Occipital lobe (tissue), 2 donors: ENCODE data around the gene SMOC2. TPM values are rescaled to one million over a fixed set of nuclear protein-coding genes. Genes with fewer than 3 reads are reported as not detected.

Source experiments
- DNase-seq: peaks from one replicate; lab custom pipeline; 2025; lab: John Stamatoyannopoulos, UW
- total RNA-seq: library from RNA; depleted of rRNA; stranded (reverse); fragments of >200 nt; gene quantifications from one replicate; pipeline ENCODE4 v1.2.3, GENCODE V29; 2014

The SMOC2 gene
- total RNA-seq, 1 donor from 2014 or later, result 1.2 TPM

DNA sequence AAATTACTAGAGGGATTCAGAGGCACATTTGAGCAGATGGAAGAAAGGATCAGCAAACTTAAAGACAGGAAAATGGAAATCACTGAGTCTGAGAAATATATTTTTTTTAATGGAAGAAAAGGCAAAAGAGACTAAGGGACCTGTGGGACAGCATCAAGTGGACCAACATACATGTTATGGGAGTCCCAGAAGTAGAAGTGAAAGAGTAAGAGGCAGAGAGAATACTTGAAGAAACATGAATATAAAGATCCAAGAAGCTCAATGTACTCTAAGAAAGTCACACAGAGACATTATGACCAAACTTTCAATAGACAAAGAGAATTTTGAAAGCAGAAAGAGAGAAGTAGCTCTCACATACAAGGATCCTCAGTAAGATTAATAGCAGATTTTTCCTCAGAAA, 39.5 kb downstream of the SMOC2 start:
- no peak for DNase-seq

DNA sequence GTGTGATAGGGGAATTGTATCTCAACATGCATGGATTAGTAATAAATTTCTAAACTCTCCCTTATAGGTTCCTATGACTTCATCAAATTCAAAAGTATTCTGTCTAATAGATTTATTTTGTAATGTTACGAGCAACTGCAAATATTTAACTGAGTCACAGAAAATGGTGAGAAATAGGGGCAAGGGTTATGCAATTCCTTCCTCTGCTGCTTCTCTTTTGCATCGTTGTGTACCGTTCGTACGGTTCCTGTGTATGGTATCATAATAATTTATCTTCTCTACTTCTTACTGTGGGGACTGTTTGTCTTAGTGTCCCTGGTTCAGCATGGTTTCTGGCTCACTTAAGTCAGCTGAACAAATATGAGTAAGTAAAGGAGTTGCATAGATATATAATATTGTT, 44.8 kb downstream of the SMOC2 start:
- DNase-seq, result no peak

DNA sequence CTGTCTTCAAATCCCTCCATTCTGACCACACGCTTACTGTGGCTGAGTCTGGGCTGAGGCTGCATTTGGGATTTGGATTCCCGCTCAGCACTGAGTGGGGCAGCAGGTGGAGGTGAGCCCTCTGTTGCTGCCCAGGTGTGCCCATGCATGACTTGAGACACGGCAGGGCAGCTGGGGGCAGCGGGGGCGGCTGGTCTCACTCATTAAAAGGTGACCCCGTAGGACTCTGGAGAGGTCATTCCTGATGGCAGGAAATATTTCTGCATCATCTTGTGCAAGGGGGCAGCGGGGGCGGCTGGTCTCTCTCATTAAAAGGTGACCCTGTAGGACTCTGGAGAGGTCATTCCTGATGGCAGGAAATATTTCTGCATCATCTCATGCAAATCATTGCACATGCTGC, 49.8 kb downstream of the SMOC2 start:
- DNase-seq, result no peak

DNA sequence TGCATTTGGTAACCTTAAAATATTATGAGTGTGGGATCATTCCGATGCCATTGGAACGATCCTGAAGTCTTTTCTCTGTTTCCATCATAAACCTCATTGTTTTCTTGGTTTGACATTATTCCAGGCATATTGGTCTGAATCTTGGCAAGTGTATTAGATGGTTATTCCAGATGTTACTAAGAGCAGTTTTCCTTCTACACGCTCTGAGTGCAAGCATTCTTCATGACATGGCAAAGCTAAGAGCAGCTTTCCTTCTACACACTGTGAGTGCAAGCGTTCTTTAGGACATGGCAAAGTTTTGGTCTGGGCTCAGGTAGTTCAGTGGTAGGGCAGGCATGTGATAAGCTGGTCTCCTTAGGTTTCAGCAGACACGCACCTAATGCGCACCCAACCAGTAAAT, 53.0 kb downstream of the SMOC2 start:
- DNase-seq, result no peak

DNA sequence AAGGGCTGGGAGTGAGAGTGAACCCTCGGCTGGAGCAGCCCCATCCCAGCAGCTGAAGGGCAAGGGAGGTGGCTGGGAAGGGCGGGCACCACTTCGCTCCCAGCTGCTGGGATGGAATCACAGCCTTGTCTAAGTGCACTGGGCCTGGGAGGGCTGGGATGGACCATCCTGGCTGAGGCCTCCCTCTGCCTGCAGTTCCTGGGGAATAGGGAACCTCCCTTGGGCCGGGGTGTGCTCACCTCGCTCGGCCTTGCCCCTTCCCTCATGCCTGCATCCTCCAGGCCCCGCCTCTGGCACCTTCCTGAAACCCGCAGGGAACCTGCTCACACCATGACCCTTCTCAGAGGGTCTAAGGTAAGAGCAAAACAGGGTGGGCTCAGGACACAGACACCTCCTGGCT, 53.7 kb downstream of the SMOC2 start:
- DNase-seq, result no peak

DNA sequence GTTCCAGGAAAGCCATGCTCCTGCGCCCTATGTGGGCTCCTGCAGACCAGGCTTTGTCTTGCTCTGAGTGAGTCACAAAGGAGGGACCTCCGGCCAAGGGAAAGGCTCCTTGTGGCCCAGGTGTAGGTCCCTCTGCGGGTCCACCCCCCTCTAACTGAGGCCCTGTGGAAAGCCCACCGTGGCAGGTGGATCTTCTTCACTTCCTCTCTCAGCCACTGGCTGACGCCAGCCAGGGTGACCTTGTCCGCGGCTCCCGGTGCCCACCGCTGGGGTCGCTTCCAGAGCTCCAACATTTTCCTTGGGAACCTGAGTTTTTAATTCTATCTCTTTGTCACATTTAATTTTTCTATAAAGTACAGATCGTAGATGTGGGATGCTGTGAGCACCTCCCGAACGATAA, 54.1 kb downstream of the SMOC2 start:
- no peak for DNase-seq

DNA sequence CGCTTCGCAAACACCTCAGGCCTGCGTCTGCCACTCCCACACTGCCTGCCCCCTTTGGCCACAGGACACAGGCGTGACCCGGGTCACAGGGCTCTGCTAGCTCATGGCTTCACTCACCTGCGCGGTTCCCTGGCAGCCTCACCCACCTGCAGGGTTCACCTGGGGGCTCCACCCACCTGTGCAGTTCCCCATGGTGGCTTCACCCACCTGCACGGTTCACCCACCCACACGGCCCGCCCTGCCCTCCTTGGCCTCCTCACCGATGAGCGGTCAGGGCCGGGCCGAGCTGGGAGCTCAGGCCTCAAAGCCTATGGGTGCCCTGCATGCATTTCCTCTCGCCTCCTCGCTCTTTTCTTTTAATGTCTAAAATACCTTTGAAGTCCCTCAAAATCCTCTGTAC, 54.7 kb downstream of the SMOC2 start:
- DNase-seq, result no peak

DNA sequence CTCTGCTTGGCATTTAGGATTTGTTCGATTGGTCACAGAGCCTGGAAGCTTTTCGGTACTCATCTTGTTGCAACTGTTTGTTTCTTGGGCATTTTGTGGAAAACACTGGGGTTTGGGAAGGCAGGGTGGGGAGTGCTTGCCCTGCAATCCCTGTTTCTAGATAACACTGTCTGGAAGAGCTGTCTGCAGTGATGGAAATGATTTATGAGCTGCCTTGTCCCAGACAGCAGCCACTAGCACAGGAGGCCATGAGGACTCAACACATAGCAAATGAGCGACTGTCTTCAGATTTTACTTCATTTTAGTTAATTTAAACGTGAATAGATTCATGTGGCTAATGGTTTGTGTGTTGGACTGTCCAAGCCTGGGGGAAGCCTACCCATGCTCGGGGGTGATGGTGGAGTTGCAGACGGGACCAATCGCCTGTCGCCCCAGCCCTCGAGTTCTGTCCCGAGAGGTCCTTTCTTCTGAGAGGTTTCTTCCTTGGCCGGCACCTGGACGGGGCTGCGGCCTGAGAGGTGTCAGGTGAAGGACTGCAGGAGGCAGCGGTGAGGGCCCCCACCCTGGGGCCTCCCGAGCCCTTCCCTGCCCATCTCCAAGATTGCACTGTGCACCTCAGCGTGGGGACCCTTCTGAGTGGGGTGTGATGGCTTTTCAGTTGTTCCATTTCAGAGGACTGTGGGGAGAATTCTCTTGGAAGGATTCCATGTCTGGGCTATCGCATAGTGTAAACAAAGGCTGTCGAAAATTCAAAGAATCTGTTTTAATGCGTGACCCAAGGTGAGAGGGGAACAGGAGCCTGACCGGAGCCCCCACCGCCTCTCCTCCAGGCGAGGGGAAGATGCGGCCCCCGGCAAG, 55.4 kb downstream of the SMOC2 start:
- no peak for DNase-seq

DNA sequence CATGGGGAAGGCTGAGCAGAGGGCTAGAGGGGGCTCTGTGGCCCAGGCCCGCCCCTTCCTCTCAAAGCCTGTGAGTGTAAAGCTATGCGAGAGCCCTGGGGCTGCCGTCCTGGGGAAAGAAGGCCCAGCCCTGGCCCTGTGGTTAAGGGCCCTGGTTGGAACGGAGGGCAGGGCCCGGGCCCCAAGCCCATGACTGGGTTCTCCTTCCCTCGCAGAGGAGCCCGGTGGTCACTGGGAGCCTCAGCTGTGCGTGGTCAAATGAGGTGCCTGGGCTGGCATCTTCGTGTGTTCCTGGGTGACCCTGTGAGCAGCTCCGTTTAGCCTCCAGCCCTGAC, 56.0 kb downstream of the SMOC2 start:
- DNase-seq, result no peak

DNA sequence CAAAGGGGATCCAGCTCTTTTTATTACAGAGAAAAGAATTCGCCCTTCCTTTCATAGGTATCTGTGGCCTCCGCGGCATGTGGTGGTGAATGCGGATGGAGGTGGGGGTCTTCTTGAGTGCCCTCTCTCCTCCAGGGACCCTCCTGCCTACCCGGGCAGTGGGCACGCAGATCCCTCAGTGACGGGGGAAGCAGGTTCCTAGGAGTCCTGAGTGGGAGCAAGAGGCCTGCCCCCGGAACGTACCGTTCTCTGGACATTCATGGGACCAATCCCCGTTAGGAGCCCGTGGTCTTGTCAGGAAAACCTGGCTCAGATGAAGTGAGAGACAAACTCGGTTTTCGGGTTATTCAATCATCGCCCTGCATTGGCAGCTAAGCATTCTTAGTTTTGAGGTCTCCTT, 56.4 kb downstream of the SMOC2 start:
- DNase-seq, result no peak

DNA sequence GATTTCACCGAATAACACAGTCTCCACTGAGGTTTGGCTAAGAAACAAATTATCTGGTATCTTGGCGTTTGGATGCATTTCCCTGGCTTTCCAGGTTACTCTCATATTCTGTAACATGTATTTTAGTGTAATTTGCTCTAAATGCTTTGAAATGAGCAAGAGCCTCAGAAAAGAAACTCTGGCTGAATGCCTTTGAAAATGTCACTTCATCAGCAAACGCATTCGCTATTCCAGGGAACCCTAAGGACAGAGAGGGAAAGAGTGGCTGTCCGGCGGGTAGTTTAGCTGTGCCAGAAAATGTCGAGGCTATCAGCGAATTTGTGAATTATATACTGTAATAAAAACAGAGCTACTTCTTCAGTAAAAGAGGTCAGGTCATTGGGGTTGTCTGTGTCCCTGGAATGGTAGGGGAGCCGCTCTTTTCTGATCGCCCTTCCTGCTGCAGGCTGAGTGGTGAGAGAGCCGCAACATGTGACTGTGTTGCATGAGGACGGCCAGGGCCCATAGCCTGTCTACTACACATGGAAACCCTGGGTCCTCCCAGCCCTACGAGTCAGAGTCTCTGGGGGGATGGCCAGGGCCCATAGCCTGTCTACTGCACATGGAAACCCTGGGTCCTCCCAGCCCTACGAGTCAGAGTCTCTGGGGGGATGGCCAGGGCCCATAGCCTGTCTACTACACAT, 57.3 kb downstream of the SMOC2 start:
- DNase-seq, result no peak

DNA sequence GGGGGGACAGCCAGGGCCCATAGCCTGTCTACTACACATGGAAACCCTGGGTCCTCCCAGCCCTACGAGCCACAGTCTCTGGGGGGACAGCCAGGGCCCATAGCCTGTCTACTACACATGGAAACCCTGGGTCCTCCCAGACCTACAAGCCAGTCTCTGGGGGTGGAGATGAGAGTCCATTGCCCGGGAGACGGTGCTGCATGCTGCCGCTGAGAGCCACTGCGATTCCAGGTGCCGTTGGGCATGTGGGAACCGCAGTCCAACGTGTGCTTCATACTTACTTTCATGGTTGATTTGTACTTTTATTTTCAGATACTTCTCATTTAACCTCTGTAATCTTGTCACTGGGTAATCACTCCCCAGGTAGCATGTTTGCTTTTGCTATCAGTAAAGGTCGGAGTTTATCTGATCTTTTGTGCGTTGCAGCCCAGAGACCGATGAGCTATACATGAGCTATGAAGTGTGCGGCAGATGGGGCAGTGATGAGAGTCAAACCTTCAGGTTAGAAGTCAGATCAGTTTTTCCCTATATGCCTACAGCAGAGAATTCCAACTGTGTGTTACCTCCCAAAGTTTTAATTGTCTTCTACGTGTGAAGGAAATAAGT, 58.2 kb downstream of the SMOC2 start:
- no peak for DNase-seq

DNA sequence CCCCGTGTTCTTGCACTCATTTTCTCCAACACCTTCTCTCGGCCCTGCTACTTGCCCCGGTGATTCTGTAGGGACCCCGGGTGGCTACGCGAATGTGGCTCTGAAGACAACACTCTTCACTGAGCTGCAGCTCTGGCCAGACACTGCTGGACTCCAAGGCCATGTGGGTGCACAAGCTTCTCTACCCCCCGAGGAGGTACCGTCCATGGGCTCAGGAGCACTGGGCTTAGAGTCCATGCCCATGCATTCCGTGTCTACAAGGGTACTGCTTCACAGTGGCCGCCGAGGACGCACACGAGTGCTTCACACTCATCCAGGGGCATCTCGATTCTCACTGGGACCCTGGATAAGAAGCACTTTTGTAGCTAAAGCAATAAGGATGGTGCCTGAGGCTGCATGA, 59.5 kb downstream of the SMOC2 start:
- DNase-seq, result no peak

DNA sequence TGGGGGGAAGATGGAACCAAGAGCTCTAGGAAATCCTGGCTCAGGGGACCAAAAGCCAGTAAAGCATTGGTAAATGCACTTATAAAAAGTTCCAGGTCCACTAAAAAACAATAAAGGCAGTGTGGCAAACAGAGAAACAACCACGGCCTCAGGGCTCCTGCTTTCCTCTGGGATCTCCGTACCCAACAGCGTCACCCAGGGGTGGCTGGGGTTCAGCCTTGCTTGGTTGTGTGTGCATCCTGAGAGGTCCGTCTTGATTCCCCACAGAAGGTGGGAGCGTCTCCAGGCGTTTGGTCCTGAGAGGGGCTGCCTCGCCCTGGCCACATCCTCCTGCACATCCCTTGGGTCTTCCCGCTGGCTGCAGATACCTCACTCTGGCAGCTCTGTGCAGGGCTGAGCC, 60.6 kb downstream of the SMOC2 start:
- no peak for DNase-seq

DNA sequence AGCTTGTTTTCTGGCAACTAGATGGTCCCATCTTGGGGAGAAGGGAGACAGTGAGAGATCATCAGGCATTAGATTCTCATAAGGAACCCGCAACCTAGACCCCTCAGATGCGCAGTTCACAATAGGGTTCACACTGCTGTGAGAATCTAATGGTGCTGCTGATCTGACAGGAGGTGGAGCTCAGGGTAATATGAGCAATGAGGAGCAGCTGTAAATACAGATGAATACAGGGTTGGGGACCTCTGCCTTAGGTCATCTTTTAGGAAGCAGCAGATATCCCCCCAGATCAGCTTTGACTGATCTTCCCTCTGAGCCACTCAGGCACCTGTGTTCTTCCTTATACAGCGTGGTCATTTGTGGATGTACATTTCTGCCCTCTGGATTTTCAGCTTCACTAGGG, 63.4 kb downstream of the SMOC2 start:
- DNase-seq, result no peak

DNA sequence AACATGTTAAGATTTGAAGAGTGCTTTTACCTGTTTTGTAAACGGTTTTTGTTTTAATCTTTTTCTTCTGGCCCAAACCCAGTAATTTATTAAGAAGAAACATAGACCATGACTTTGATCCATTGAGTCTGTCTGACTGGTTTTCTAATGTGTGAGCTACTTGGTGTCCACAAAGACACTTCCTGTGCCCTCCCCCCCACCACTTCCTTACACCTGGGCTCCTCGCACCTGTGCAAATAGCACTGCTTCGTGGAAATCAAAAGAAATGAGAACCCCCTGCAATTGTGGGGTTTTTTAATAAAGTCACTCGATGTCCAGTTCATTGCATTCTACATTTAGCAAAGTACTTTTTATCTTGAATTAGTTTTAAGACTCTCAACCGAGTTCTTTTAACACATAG, 65.5 kb downstream of the SMOC2 start:
- DNase-seq, result no peak

DNA sequence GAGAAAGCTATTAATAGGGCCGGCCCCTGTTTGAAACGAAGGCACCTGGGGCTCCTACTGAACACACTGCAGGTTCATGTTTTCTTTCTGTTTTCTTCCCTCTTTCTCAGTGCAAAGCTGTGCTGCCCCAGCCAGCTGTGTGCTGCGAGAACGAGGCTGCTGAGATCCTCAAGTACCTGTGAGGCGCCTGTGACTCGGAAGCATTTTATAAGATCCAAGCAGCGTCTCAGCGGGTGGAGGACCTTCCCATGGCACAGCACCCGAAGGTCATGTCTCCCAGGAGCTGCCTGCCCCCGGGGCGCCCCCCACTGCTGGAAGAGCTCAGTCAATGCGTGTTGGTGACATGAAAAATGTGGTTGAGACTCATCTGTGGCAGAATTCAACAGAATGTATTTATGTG, 66.3 kb downstream of the SMOC2 start:
- no peak for DNase-seq

DNA sequence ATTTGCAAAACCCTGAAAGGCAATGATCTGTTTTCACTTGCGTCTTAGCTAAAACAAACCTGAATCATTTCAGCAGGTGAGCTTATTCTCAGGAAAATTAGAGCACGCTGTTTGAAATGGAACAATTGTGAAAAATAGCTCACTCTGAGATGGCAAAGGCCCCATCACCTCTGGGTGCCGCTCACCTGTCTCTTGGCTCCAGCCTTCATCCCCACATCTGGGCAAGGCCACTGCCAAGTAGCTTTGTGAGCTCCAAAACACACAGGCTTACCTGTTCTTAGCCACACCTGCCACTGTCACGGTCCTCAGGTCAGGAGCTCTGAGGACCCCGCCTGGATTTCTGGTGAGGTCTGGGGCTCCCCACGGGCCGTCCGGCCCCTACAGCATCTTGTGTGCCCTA, 66.7 kb downstream of the SMOC2 start:
- no peak for DNase-seq

DNA sequence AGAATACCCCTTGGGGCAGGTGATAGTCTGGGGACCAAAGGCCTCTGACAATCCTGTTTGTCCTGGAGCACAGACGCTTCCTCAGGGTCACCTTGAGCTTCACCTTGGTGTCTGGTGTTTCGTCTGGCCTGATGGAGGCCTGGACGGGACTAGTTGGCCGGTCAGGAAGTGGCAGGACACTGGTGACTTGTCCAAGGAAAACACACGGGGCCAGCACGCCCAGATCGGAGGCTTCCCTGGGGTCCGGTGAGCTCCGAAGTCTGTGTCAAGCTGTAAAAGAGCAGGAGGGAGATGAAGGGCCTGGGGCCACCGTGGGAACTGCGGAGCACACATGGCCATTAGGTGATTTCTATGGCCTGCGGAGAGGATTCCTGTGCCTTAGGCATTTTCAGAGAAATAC, 67.9 kb downstream of the SMOC2 start:
- DNase-seq, result no peak

DNA sequence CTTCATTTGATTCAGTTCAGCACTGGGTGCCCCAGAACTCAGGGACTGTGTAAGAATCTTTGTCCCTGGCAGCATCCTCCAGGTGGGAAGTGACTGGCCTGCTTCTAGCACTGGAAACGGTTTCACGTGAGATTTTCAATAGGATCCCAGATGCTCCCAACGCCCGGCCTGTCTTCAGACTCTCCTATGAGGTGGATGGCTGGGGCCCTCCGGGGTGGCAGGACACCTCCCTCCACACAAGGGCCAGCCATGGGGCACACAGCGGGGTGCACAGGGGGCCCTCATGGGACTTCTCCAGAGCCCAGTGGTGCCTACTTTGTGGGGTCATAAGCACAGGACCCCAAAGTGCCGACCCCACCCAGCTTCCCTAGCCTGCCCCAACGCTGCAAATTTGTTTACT, 72.8 kb downstream of the SMOC2 start:
- no peak for DNase-seq

DNA sequence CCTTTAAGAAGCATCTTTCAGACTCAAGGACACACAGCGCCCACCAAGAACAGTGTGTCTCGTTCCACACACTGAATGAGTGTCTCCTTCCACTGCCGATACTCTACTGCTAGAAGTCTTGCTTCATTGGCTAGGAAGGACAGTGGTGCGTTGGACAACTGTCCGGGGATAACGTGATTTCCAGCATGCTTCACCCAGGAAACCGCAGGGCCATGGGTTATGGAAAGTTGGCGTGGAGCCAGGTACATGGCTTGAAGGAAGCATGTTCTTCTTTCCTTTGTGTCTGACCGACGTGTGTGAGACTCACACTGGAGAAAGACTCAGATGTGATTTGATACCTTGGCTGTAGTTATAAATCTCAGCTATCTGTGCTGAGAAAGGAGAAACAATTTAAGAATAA, 73.2 kb downstream of the SMOC2 start:
- no peak for DNase-seq

DNA sequence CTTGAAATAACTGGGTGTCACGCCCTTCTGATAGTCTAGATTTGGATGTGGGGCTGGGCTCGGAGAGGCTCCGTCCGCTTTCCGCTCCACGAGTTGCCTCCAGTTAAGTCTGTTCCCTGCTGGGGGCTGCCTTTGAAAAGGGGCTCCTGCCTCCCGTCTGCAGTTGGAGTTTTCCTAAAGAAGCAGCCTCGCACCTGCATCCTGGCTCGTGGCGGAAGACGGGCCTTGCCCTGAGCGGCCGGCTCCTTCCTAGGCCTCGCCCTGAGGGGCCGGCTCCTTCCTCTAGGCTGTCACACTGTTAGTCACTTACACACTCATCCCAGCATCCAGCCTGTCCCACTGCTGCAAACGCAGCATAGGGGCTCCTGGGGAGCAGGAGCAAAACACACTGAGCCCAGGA, 74.4 kb downstream of the SMOC2 start:
- no peak for DNase-seq
